Upper lobe of right lung (tissue), 1 donor: ENCODE data around the gene F11. TPM values are rescaled to one million over a fixed set of nuclear protein-coding genes. Genes with fewer than 3 reads are reported as not detected.

Experiments
- ATAC-seq: fragments of 200-7000 bp; cut with Tn5 transposase; one replicate; pipeline ENCODE4 v1.9.1; 2020; ENCODE audit warnings: mild to moderate bottlenecking, moderate library complexity
- DNase-seq: peaks from one replicate; pipeline ENCODE4 v3.0.0-alpha.2; 2020
- H3K27ac ChIP-seq: fragments of 200-600 bp; one replicate; pipeline ENCODE4 v1.8.0; 2022
- H3K27me3 ChIP-seq: fragments of 200-600 bp; one replicate; pipeline ENCODE4 v1.8.0; 2022; ENCODE audit warnings: mild to moderate bottlenecking
- H3K36me3 ChIP-seq: fragments of 200-600 bp; one replicate; pipeline ENCODE4 v1.8.0; 2022
- H3K4me1 ChIP-seq: fragments of 200-600 bp; one replicate; pipeline ENCODE4 v1.8.0; 2022
- H3K4me3 ChIP-seq: fragments of 200-600 bp; one replicate; pipeline ENCODE4 v1.8.0; 2022; ENCODE audit warnings: mild to moderate bottlenecking
- H3K9me3 ChIP-seq: fragments of 200-600 bp; one replicate; pipeline ENCODE4 v1.8.0; 2022
- CTCF ChIP-seq: fragments of 200-600 bp; IDR thresholded peaks from one replicate; pipeline ENCODE4 v1.8.0; 2022; ENCODE audit warnings: antibody characterized with exemption
- intact Hi-C: fragments of 100-400 bp; cut with DNase I; formaldehyde crosslinking; loops from one replicate; pipeline ENCODE4 v1.11.0; 2022
- total RNA-seq: library from RNA; stranded (reverse); fragmentation: NEBNext Ultra II Directional; extraction: Animal tissue kit (Norgen Biotek cat#: 25700); gene quantifications from one replicate; pipeline ENCODE4 v1.2.1, GENCODE V29; 2021
- donor health status: DM: no; HTN: yes; CAD: no; lungs with severe emphysema.

The F11 gene
- total RNA-seq, 1 donor from 2014 or later, result 24.7 TPM

- no peaks in the 10 kb centered on the region for H3K36me3 ChIP-seq
- TF ChIP-seq CTCF, result no peak
- H3K27me3 ChIP-seq, result peaks cover 12% of the 10 kb centered on the region
- H3K27ac ChIP-seq, result no peak overlapping the region
- no peaks in the 10 kb centered on the region for H3K9me3 ChIP-seq
- DNase-seq (no peak), ATAC-seq (no peak)
- intact Hi-C loops, result loop anchor here (10.0 kb wide), 1 partner anchor 286 kb away; no protein-coding TSS in a partner anchor
- no peaks in the 10 kb centered on the region for H3K4me1 ChIP-seq
- H3K4me3 ChIP-seq, result no peak overlapping the region
These were observed 33.3 kb downstream of the F11 start for GRCh38 chr4:186299291-186299690.

GRCh38 chr4:186300659-186301390 lies 34.8 kb downstream of the F11 start:
- ATAC-seq (no peak), DNase-seq (no peak)
- Histone ChIP-seq H3K36me3 (no peaks in the 10 kb centered on the region), H3K4me3 (no peak overlapping the region), H3K27me3 (peaks cover 12% of the 10 kb centered on the region), H3K27ac (no peak overlapping the region), H3K9me3 (no peaks in the 10 kb centered on the region), H3K4me1 (no peaks in the 10 kb centered on the region)
- intact Hi-C loops, result no loop called here
- TF ChIP-seq CTCF, result no peak

GRCh38 chr4:186304216-186304615 lies 38.2 kb downstream of the F11 start:
- TF ChIP-seq CTCF, result no peak
- intact Hi-C loops, result no loop called here
- Histone ChIP-seq H3K27me3 (no peaks in the 10 kb centered on the region), H3K27ac (no peak overlapping the region), H3K4me3 (no peak overlapping the region), H3K9me3 (no peaks in the 10 kb centered on the region), H3K4me1 (no peaks in the 10 kb centered on the region), H3K36me3 (no peaks in the 10 kb centered on the region)
- ATAC-seq (no peak), DNase-seq (no peak)

- intact Hi-C loops, result no loop called here
These were observed 39.0 kb downstream of the F11 start for GRCh38 chr4:186304866-186305505.

GRCh38 chr4:186307497-186307896 lies 41.5 kb downstream of the F11 start:
- no peak for TF ChIP-seq CTCF
- ATAC-seq, result peak; percentile 77

More at GRCh38 chr4:186304866-186305505, 39.0 kb downstream of the F11 start:
- no peak overlapping the region for H3K4me3 ChIP-seq
- H3K4me1 ChIP-seq, result no peaks in the 10 kb centered on the region
- no peak overlapping the region for H3K27ac ChIP-seq
- ATAC-seq, result no peak
- H3K36me3 ChIP-seq, result no peaks in the 10 kb centered on the region
- no peaks in the 10 kb centered on the region for H3K27me3 ChIP-seq
- TF ChIP-seq CTCF, result no peak
- no peaks in the 10 kb centered on the region for H3K9me3 ChIP-seq
- DNase-seq, result no peak

More at GRCh38 chr4:186307497-186307896, 41.5 kb downstream of the F11 start:
- no peak overlapping the region for H3K4me3 ChIP-seq
- no peak for DNase-seq
- intact Hi-C loops, result no loop called here
- no peak overlapping the region for H3K27ac ChIP-seq
- H3K36me3 ChIP-seq, result no peaks in the 10 kb centered on the region
- H3K27me3 ChIP-seq, result no peaks in the 10 kb centered on the region
- no peaks in the 10 kb centered on the region for H3K9me3 ChIP-seq
- no peaks in the 10 kb centered on the region for H3K4me1 ChIP-seq
